Neural crest cell (in vitro differentiated cells): ENCODE data around the gene GPR39. TPM values are rescaled to one million over a fixed set of nuclear protein-coding genes. Genes with fewer than 3 reads are reported as not detected.

ENCODE experiments used
- DNase-seq: peaks from one replicate; pipeline ENCODE4 v3.0.0; 2021; ENCODE audit warnings: low read depth, mixed read lengths, low spot score
- H3K27ac Mint-ChIP-seq: one replicate; pipeline ENCODE4 v1.8.0; 2021; ENCODE audit warnings: mild to moderate bottlenecking, mixed read lengths; ENCODE audit not compliant: unreplicated experiment
- H3K27me3 Mint-ChIP-seq: 2 replicates; pipeline ENCODE4 v1.8.0; 2021; ENCODE audit warnings: low read depth, mild to moderate bottlenecking, mixed read lengths
- H3K36me3 Mint-ChIP-seq: 2 replicates; pipeline ENCODE4 v1.8.0; 2021; ENCODE audit warnings: low read depth, mild to moderate bottlenecking, mixed read lengths
- H3K4me1 Mint-ChIP-seq: 2 replicates; pipeline ENCODE4 v1.8.0; 2021; ENCODE audit warnings: mixed read lengths
- H3K4me3 Mint-ChIP-seq: one replicate; pipeline ENCODE4 v1.8.0; 2021; ENCODE audit warnings: mild to moderate bottlenecking, mixed read lengths
- H3K9me3 Mint-ChIP-seq: 2 replicates; pipeline ENCODE4 v1.8.0; 2021; ENCODE audit warnings: mixed read lengths
- CTCF ChIP-seq: fragments of 200-600 bp; sonication (generic); conservative IDR thresholded peaks from 2 replicates; pipeline ENCODE4 v1.5.0; 2021; ENCODE audit warnings: antibody characterized with exemption, mild to moderate bottlenecking
- total RNA-seq: library from RNA; stranded (reverse); gene quantifications from 2 replicates; pipeline ENCODE4 v1.2.1, GENCODE V29; 2021

GPR39 gene
- total RNA-seq, 1 donor from 2014 or later: 0.35 TPM

GRCh38 chr2:132466428-132467028 lies 49.9 kb downstream of the GPR39 start:
- Mint-ChIP-seq H3K27ac (no peak overlapping the region), H3K27me3 (no peaks in the 10 kb centered on the region), H3K4me1 (peaks cover 4% of the 10 kb centered on the region), H3K4me3 (no peak overlapping the region), H3K9me3 (peaks cover 6% of the 10 kb centered on the region), H3K36me3 (peaks cover 5% of the 10 kb centered on the region)
- TF ChIP-seq CTCF: no peak
- no peak for DNase-seq

GRCh38 chr2:132468821-132469675 lies 52.4 kb downstream of the GPR39 start:
- no peaks in the 10 kb centered on the region for H3K27me3 Mint-ChIP-seq
- H3K36me3 Mint-ChIP-seq: peaks cover 5% of the 10 kb centered on the region
- no peak for DNase-seq
- TF ChIP-seq CTCF: no peak
- H3K9me3 Mint-ChIP-seq: peaks cover 4% of the 10 kb centered on the region
- no peak overlapping the region for H3K27ac Mint-ChIP-seq
- H3K4me1 Mint-ChIP-seq: peaks cover 4% of the 10 kb centered on the region
- no peak overlapping the region for H3K4me3 Mint-ChIP-seq

DNA sequence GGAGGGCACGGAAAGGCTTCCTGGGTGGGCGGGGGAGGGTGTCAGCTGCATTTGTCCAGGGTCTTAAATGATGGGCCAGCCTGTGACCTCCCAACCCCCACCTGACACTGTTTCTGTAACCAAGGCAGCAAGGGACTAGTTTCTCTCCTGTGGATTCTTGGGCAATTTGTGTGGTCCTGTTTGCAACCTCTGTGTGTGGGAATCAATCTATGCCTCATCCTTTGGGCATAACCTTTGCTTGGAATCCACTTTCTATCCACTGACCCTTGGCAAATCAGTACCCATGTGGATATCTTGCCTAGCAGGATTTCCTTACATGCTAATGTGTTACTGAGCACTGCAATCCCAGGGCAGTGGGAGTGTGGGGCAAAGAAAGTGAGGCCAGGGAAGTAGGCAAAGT lies 54.1 kb downstream of the GPR39 start:
- Mint-ChIP-seq H3K27me3 (no peaks in the 10 kb centered on the region), H3K9me3 (peaks cover 2% of the 10 kb centered on the region), H3K36me3 (peaks cover 5% of the 10 kb centered on the region), H3K4me1 (peaks cover 4% of the 10 kb centered on the region), H3K4me3 (no peak overlapping the region), H3K27ac (no peak overlapping the region)
- no peak for TF ChIP-seq CTCF
- no peak for DNase-seq

DNA sequence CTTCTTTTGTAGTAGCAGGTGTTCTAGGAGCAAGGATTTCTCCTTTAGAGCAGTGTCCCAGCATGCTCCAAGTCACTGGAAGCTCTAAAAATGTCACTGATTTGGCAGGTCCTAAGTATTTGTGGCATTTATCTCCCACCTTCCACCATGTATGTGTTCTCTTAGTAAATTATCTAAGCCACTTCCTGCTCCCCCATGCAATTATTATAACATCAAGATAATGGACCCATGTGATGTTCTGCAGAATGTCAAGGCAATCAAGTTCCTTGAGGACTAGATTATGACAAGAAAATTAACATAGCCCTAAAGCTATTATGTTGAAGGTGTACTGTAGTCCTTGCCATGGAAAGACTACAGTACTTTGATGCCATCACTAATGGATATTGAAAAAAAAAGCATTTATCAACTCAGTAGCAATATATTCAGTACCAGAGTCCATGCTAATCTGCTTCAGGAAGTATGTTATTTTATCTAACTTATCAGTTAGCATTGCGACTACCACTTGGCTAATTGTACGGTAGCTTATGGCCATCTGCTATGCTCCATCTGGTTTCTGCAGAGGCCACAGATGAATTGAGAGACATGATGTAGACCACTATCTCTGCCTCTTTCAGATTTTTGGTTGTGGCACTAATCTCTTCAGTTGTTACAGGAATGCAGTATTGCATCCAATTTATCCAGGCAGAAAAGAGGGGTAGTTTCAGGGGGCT lies 56.7 kb downstream of the GPR39 start:
- Mint-ChIP-seq H3K36me3 (peaks cover 2% of the 10 kb centered on the region), H3K27me3 (peaks cover 6% of the 10 kb centered on the region), H3K4me3 (no peak overlapping the region), H3K4me1 (peaks cover 4% of the 10 kb centered on the region), H3K9me3 (peaks cover 2% of the 10 kb centered on the region), H3K27ac (no peak overlapping the region)
- DNase-seq: no peak
- TF ChIP-seq CTCF: no peak

DNA sequence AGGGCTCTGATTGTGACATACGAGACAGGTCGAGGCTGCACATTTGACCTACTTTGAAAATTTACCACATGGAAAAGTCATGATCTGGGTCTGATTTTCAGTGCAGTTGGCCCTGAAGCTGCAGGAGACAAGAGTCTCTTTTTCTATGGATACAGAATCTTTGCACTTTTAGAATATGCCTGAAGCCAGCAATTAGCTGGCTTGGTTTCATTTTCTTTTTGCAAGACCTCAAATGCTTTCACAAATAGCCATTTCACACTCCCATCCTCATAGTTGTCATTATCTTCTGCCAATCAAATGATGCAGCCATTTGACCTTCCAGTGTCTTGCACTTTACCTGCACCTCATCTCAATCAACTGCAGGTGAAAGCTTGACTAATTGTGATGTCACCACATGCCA lies 59.0 kb downstream of the GPR39 start:
- peaks cover 2% of the 10 kb centered on the region for H3K36me3 Mint-ChIP-seq
- no peak overlapping the region for H3K27ac Mint-ChIP-seq
- DNase-seq: no peak
- peaks cover 6% of the 10 kb centered on the region for H3K27me3 Mint-ChIP-seq
- no peak for TF ChIP-seq CTCF
- H3K4me3 Mint-ChIP-seq: no peak overlapping the region
- H3K9me3 Mint-ChIP-seq: peaks cover 2% of the 10 kb centered on the region
- H3K4me1 Mint-ChIP-seq: peaks cover 4% of the 10 kb centered on the region
